Panc1 (cell line): ENCODE results near the gene C11orf98. TPM values are rescaled to one million over a fixed set of nuclear protein-coding genes. Genes with fewer than 3 reads are reported as not detected.

Source experiments
- ATAC-seq: fragments of 200-7000 bp; cut with Tn5 transposase; 2 replicates; pipeline ENCODE4 v1.9.1; 2020; ENCODE audit warnings: mild to moderate bottlenecking, moderate library complexity
- BruUV-seq: library from RNA; stranded (reverse); fragments of 400-500 nt; replicated peaks from 2 replicates; lab custom pipeline; 2021; lab: Mats Ljungman, UMichigan
- CTCF ChIA-PET: fragments of 300-600 bp; sonication (Branson Sonifier 250); formaldehyde crosslinking; loops from one replicate; lab custom pipeline; 2022; ENCODE audit warnings: antibody characterized with exemption; lab: Charles Lee
- POLR2A ChIA-PET: fragments of 300-600 bp; sonication (Branson Sonifier 250); formaldehyde crosslinking; loops from one replicate; lab custom pipeline; 2022; ENCODE audit warnings: antibody characterized with exemption; lab: Charles Lee
- DNase-seq: peaks from one replicate; pipeline ENCODE4 v3.0.0-alpha.2; 2010; ENCODE audit warnings: low read depth, low spot score
- H3K27ac ChIP-seq: 2 replicates; pipeline ENCODE4 v1.5.1; 2011; ENCODE audit warnings: mild to moderate bottlenecking, low read length, inconsistent platforms
- H3K27me3 ChIP-seq: fragments of 200-500 bp; sonication (Bioruptor generic); 2 replicates; pipeline ENCODE4 v1.6.0; 2014; ENCODE audit warnings: low read length, inconsistent platforms; ENCODE audit not compliant: control insufficient read depth, insufficient read depth
- H3K36me3 ChIP-seq: fragments of 200-500 bp; sonication (Bioruptor generic); 2 replicates; pipeline ENCODE4 v1.5.1; 2014; ENCODE audit warnings: inconsistent platforms, mild to moderate bottlenecking, low read length, moderate library complexity; ENCODE audit not compliant: control insufficient read depth, insufficient read depth
- H3K4me1 ChIP-seq: 2 replicates; pipeline ENCODE4 v1.5.1; 2011; ENCODE audit warnings: inconsistent platforms, mild to moderate bottlenecking, low read length, moderate library complexity; ENCODE audit not compliant: control insufficient read depth, insufficient read depth
- H3K4me3 ChIP-seq, 2 experiments: 2 replicates each; pipeline ENCODE4 v1.5.1; 2011 to 2012; ENCODE audit warnings: low read depth in 2 of 2, low read length in 2 of 2, mild to moderate bottlenecking in 2 of 2, inconsistent platforms in 1 of 2, moderate library complexity in 1 of 2
- H3K9me3 ChIP-seq: fragments of 200-500 bp; sonication (Bioruptor generic); 2 replicates; pipeline ENCODE4 v1.5.1; 2014; ENCODE audit warnings: low read depth, mild to moderate bottlenecking, inconsistent platforms, low read length, moderate library complexity; ENCODE audit not compliant: control insufficient read depth, insufficient read depth
- POLR2AphosphoS5 ChIP-seq: IDR thresholded peaks from 2 replicates; pipeline ENCODE4 v1.6.1; 2012; ENCODE audit warnings: mild to moderate bottlenecking, low read depth, low read length, moderate library complexity
- SIN3A ChIP-seq: IDR thresholded peaks from 2 replicates; pipeline ENCODE4 v1.6.1; 2012; ENCODE audit warnings: low read depth, mild to moderate bottlenecking, low read length, moderate library complexity, borderline replicate concordance; ENCODE audit not compliant: insufficient read depth
- TCF7L2 ChIP-seq: IDR thresholded peaks from 2 replicates; pipeline ENCODE4 v1.6.1; 2011; ENCODE audit warnings: mild to moderate bottlenecking, low read depth, low read length, inconsistent platforms
- in situ Hi-C: cut with HindIII; loops from 2 replicates; pipeline ENCODE4 v1.10.0; 2016; ENCODE audit warnings: low sequenced_read_pairs, low pct_unique_long_range_greater_than_20kb
- intact Hi-C: fragments of 100-400 bp; cut with micrococcal nuclease; formaldehyde crosslinking; loops from one replicate; pipeline ENCODE4 v1.10.0; 2022; ENCODE audit not compliant: unreplicated experiment
- total RNA-seq: library from RNA; stranded (reverse); gene quantifications from one replicate; pipeline ENCODE4 v1.2.1, GENCODE V29; 2021; ENCODE audit not compliant: unreplicated experiment
- TF ChIP-seq, protein P1 (sequence below): fragments of 450-650 bp; IDR thresholded peaks from 2 replicates; pipeline ENCODE4 v1.5.1; 2017; ENCODE audit warnings: mild to moderate bottlenecking
- TF ChIP-seq, protein P2 (sequence below), 2 experiments: IDR thresholded peaks; 2 replicates each; pipeline ENCODE4 v1.6.1; 2011 to 2012; ENCODE audit warnings: low read depth in 2 of 2, control low read depth in 1 of 2, low read length in 1 of 2, mild to moderate bottlenecking in 1 of 2, moderate library complexity in 1 of 2; ENCODE audit not compliant: insufficient read depth in 1 of 2

C11orf98 gene
- total RNA-seq, 1 experiment from 2014 or later: 96.7 TPM

DNA sequence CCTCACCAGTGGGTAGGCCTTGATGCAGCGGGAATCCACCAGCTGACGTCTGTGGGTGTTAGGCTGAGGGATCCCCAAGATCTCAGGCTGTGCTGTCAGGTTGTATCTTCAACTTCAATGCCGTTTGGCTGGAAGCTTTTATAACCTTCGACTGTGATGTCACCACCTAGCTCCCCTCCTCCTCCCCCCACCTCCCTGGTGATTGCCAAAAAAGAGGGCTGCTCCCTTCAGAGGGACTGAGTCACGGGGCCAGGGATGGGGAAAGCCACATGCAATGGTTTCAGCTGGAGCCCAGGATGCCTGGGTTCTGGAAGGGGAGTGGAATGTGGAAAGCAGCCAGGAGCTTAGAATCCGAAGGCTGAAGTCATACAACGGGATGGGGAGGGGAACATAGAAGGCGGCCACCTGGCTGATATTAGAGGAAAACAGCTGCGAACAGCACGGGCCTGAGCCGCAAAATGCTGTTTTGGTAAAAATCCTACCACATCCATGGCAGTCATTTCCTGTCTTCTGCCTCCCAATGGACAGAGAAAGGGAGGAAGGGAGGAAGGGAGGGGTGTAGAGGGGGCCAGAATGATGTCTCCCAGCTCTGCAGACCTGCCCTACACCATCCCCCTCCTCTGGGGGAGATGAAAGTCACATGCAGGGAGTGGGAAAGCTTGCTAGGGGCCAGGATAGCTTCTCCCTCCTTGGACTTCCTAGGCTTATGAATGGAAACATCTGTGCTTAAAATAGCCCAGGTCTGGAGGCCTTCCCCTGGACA is 24.6 kb upstream of the C11orf98 start, which contains the start of gene LRRN4CL:
TSS of gene LRRN4CL (minus strand) at position 110 of the 763 bp plus-strand sequence. CDS start 1,022 bp downstream, outside the sequence.
- Histone ChIP-seq H3K4me3 (no peak within 1 kb of the TSS), H3K27ac (no peak within 1 kb of the TSS), H3K9me3 (no peaks in the 10 kb centered on the region), H3K27me3 (no peaks in the 10 kb centered on the region), H3K36me3 (no peaks in the 10 kb centered on the region), H3K4me1 (no peaks in the 10 kb centered on the region)
- CTCF ChIA-PET: no interaction called here
- DNase-seq: no peak
- no peak; the same call in 1 of the 2 replicates for ATAC-seq
- intact Hi-C loops: no loop called here
- BruUV-seq: no TSS peak
- POLR2A ChIA-PET: no interaction called here
- TF ChIP-seq TCF7L2 (no peak), POLR2AphosphoS5 (no peak), SIN3A (no peak)
- TF ChIP-seq, protein P1, sequence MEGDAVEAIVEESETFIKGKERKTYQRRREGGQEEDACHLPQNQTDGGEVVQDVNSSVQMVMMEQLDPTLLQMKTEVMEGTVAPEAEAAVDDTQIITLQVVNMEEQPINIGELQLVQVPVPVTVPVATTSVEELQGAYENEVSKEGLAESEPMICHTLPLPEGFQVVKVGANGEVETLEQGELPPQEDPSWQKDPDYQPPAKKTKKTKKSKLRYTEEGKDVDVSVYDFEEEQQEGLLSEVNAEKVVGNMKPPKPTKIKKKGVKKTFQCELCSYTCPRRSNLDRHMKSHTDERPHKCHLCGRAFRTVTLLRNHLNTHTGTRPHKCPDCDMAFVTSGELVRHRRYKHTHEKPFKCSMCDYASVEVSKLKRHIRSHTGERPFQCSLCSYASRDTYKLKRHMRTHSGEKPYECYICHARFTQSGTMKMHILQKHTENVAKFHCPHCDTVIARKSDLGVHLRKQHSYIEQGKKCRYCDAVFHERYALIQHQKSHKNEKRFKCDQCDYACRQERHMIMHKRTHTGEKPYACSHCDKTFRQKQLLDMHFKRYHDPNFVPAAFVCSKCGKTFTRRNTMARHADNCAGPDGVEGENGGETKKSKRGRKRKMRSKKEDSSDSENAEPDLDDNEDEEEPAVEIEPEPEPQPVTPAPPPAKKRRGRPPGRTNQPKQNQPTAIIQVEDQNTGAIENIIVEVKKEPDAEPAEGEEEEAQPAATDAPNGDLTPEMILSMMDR: no peak
- TF ChIP-seq, protein P2, sequence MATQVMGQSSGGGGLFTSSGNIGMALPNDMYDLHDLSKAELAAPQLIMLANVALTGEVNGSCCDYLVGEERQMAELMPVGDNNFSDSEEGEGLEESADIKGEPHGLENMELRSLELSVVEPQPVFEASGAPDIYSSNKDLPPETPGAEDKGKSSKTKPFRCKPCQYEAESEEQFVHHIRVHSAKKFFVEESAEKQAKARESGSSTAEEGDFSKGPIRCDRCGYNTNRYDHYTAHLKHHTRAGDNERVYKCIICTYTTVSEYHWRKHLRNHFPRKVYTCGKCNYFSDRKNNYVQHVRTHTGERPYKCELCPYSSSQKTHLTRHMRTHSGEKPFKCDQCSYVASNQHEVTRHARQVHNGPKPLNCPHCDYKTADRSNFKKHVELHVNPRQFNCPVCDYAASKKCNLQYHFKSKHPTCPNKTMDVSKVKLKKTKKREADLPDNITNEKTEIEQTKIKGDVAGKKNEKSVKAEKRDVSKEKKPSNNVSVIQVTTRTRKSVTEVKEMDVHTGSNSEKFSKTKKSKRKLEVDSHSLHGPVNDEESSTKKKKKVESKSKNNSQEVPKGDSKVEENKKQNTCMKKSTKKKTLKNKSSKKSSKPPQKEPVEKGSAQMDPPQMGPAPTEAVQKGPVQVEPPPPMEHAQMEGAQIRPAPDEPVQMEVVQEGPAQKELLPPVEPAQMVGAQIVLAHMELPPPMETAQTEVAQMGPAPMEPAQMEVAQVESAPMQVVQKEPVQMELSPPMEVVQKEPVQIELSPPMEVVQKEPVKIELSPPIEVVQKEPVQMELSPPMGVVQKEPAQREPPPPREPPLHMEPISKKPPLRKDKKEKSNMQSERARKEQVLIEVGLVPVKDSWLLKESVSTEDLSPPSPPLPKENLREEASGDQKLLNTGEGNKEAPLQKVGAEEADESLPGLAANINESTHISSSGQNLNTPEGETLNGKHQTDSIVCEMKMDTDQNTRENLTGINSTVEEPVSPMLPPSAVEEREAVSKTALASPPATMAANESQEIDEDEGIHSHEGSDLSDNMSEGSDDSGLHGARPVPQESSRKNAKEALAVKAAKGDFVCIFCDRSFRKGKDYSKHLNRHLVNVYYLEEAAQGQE (IDR thresholded peaks at IDR 0.05; ENCODE audit: insufficient read depth in 1 of 2, low read depth in 2 of 2, low read length in 1 of 2): no peak
- in situ Hi-C loops: no loop called here

DNA sequence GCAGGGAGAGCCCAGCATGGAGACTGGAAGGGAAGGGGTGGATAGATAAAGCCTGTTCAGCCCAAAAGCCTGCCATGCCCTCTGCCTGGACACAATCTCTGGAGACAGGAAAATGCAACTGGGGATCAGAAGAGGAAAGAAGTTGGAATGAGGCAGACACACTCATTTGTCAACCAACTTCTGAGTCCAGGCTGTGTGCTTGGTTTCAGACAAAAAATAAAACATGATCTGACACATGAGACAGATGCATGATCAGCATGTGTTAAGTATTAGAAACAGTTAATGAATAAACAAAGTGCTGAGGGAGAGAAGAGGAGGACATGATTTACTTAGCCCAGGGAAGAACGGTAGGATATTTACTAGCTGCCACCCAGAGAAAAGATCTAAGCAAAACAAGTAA is 23.5 kb upstream of the C11orf98 start:
- TF ChIP-seq, protein P2 (IDR thresholded peaks at IDR 0.05; ENCODE audit: insufficient read depth in 1 of 2, low read depth in 2 of 2, low read length in 1 of 2): no peak
- TF ChIP-seq TCF7L2 (no peak), POLR2AphosphoS5 (no peak), SIN3A (no peak)
- TF ChIP-seq, protein P1: no peak
- H3K27me3 ChIP-seq: no peaks in the 10 kb centered on the region
- ChIA-PET POLR2A (interaction anchor here (0.5 kb wide), 1 partner anchor 208 kb away, joined by 3 read pairs; no protein-coding TSS in a partner anchor), CTCF (no interaction called here)
- H3K4me3 ChIP-seq: no peak overlapping the region
- H3K4me1 ChIP-seq: no peaks in the 10 kb centered on the region
- intact Hi-C loops: no loop called here
- ATAC-seq (no peak), DNase-seq (no peak)
- H3K27ac ChIP-seq: no peak overlapping the region
- H3K9me3 ChIP-seq: no peaks in the 10 kb centered on the region
- no peaks in the 10 kb centered on the region for H3K36me3 ChIP-seq
- in situ Hi-C loops: no loop called here
- no TSS peak for BruUV-seq
